GM23338 (cell line): ENCODE data around the gene SUGCT.

Experiments
- CTCF ChIP-seq, 2 experiments: fragments of 200-600 bp in 1 of 2; sonication (generic) in 1 of 2; conservative IDR thresholded peaks; 2 replicates each; pipeline versions ENCODE4 v1.5.1 to v1.6.1; 2016 to 2017; ENCODE audit warnings: antibody characterized with exemption in 2 of 2, low read depth in 2 of 2, mild to moderate bottlenecking in 2 of 2, moderate library complexity in 1 of 2
- ETS1 ChIP-seq: IDR thresholded peaks from 2 replicates; pipeline ENCODE4 v1.6.1; 2016; ENCODE audit warnings: antibody characterized with exemption
- EZH2 ChIP-seq: fragments of 200-600 bp; sonication (generic); IDR thresholded peaks from one replicate; pipeline ENCODE4 v1.8.0; 2017; ENCODE audit warnings: antibody characterized with exemption, mild to moderate bottlenecking, low read depth; ENCODE audit not compliant: unreplicated experiment
- EZH2phosphoT487 ChIP-seq: fragments of 200-600 bp; sonication (generic); IDR thresholded peaks from one replicate; pipeline ENCODE4 v1.8.1; 2018; ENCODE audit warnings: antibody characterized with exemption; ENCODE audit not compliant: unreplicated experiment
- NANOG ChIP-seq: IDR thresholded peaks from 2 replicates; pipeline ENCODE4 v1.6.1; 2016; ENCODE audit warnings: antibody characterized with exemption, borderline replicate concordance
- REST ChIP-seq: IDR thresholded peaks from one replicate; pipeline ENCODE4 v1.6.1; 2018; ENCODE audit warnings: antibody characterized with exemption; ENCODE audit not compliant: unreplicated experiment
- STAT1 ChIP-seq: IDR thresholded peaks from one replicate; pipeline ENCODE4 v1.6.1; 2016; ENCODE audit warnings: antibody characterized with exemption; ENCODE audit not compliant: unreplicated experiment

- TF ChIP-seq CTCF (conservative IDR thresholded peaks at IDR 0.05; ENCODE audit: low read depth in 2 of 2) = no peak
- TF ChIP-seq EZH2 = no peak
- TF ChIP-seq EZH2phosphoT487 = no peak
- TF ChIP-seq NANOG = no peak
- no peak for TF ChIP-seq STAT1
- no peak for TF ChIP-seq REST
- no peak for TF ChIP-seq ETS1
Observed at GRCh38 chr7:40569326-40569725, 434.5 kb downstream of the SUGCT start.
